HepG2 (cell line): ENCODE data around the gene SEC31B. TPM values are rescaled to one million over a fixed set of nuclear protein-coding genes. Genes with fewer than 3 reads are reported as not detected.

ENCODE experiments used
- AGO2 ChIP-seq: fragments of 200-400 bp; formaldehyde crosslinking; optimal IDR thresholded peaks from 2 replicates; pipeline ENCODE3; 2017; ENCODE audit warnings: mild to moderate bottlenecking, low read depth, low read length, moderate library complexity
- ATF1 ChIP-seq: IDR thresholded peaks from 2 replicates; pipeline ENCODE4 v1.6.1; 2016; ENCODE audit warnings: mild to moderate bottlenecking, control low read depth
- DMAP1 ChIP-seq: IDR thresholded peaks from 2 replicates; pipeline ENCODE4 v1.6.1; 2016
- ERF ChIP-seq: IDR thresholded peaks from 2 replicates; pipeline ENCODE4 v1.6.1; 2018; ENCODE audit warnings: missing biosample characterization, missing genetic modification reagents
- GABPA ChIP-seq, 2 experiments: IDR thresholded peaks; 2 replicates each; pipeline ENCODE4 v1.6.1; 2011 to 2016; ENCODE audit warnings: low read depth in 2 of 2, low read length in 1 of 2, missing biosample characterization in 1 of 2, missing genetic modification characterization in 1 of 2
- GABPB1 ChIP-seq: IDR thresholded peaks from 2 replicates; pipeline ENCODE4 v1.6.1; 2016; ENCODE audit warnings: mild to moderate bottlenecking, missing genetic modification reagents, moderate library complexity, missing compliant biosample characterization
- HMGXB4 ChIP-seq, 2 experiments: sonication (generic) in 1 of 2; formaldehyde crosslinking in 1 of 2; IDR thresholded peaks; 2 replicates each; pipeline versions ENCODE4 v1.4.0 to v1.6.1; 2018 to 2020; ENCODE audit warnings: missing genetic modification reagents in 2 of 2, borderline replicate concordance in 1 of 2, low read depth in 1 of 2, mild to moderate bottlenecking in 1 of 2, missing biosample characterization in 1 of 2
- IKZF5 ChIP-seq: IDR thresholded peaks from 2 replicates; pipeline ENCODE4 v1.6.1; 2018; ENCODE audit warnings: missing genetic modification reagents, mild to moderate bottlenecking, missing compliant biosample characterization
- KLF15 ChIP-seq: sonication (generic); formaldehyde crosslinking; IDR thresholded peaks from 2 replicates; pipeline ENCODE4 v1.8.1; 2023; ENCODE audit warnings: borderline replicate concordance, mild to moderate bottlenecking, inconsistent platforms, missing genetic modification reagents, mixed read lengths
- MAF1 ChIP-seq: sonication (generic); formaldehyde crosslinking; IDR thresholded peaks from 2 replicates; pipeline ENCODE4 v1.5.0; 2020; ENCODE audit warnings: missing genetic modification reagents, borderline replicate concordance
- MEF2D ChIP-seq: sonication (generic); formaldehyde crosslinking; IDR thresholded peaks from 2 replicates; pipeline ENCODE4 v1.5.1; 2020; ENCODE audit warnings: mild to moderate bottlenecking, missing genetic modification reagents
- NFKBIZ ChIP-seq: IDR thresholded peaks from 2 replicates; pipeline ENCODE4 v1.6.1; 2018; ENCODE audit warnings: missing genetic modification reagents, missing compliant biosample characterization
- SP140L ChIP-seq: sonication (generic); formaldehyde crosslinking; IDR thresholded peaks from 2 replicates; pipeline ENCODE4 v1.4.0; 2020; ENCODE audit warnings: missing genetic modification reagents, borderline replicate concordance
- SP4 ChIP-seq: sonication (generic); formaldehyde crosslinking; IDR thresholded peaks from 2 replicates; pipeline ENCODE4 v1.8.1; 2023; ENCODE audit warnings: mild to moderate bottlenecking, missing genetic modification reagents
- TFDP1 ChIP-seq: IDR thresholded peaks from 2 replicates; pipeline ENCODE4 v1.6.1; 2016; ENCODE audit warnings: missing compliant biosample characterization, missing genetic modification reagents, borderline replicate concordance
- ZBTB14 ChIP-seq: sonication (generic); formaldehyde crosslinking; IDR thresholded peaks from 2 replicates; pipeline ENCODE4 v1.4.0; 2020; ENCODE audit warnings: missing genetic modification reagents
- ZNF274 ChIP-seq: sonication (generic); formaldehyde crosslinking; IDR thresholded peaks from 2 replicates; pipeline ENCODE4 v1.5.1; 2020; ENCODE audit warnings: mild to moderate bottlenecking, missing genetic modification reagents
- ZNF556 ChIP-seq: sonication (generic); formaldehyde crosslinking; IDR thresholded peaks from 2 replicates; pipeline ENCODE4 v1.4.0; 2020; ENCODE audit warnings: mild to moderate bottlenecking, missing genetic modification reagents, borderline replicate concordance
- ZNF558 ChIP-seq: sonication (generic); formaldehyde crosslinking; IDR thresholded peaks from 2 replicates; pipeline ENCODE4 v1.9.0; 2022; ENCODE audit warnings: mild to moderate bottlenecking, missing genetic modification reagents, borderline replicate concordance
- ZNF639 ChIP-seq: conservative IDR thresholded peaks from 2 replicates; pipeline ENCODE4 v1.6.1; 2018; ENCODE audit warnings: missing genetic modification reagents
- ZNF740 ChIP-seq: sonication (generic); formaldehyde crosslinking; IDR thresholded peaks from 2 replicates; pipeline ENCODE4 v1.4.0; 2020; ENCODE audit warnings: missing genetic modification reagents
- ZNF772 ChIP-seq: sonication (generic); formaldehyde crosslinking; IDR thresholded peaks from 2 replicates; pipeline ENCODE4 v1.5.0; 2020; ENCODE audit warnings: mild to moderate bottlenecking, missing genetic modification reagents
- polyA plus RNA-seq, 8 experiments: library from polyadenylated mRNA; depleted of rRNA in 3 of 8; stranded (reverse) in 7 of 8; unstranded in 1 of 8; fragments of >200 nt; fragmentation: Illumina TruSeq in 4 of 8; extraction: Trizol in 4 of 8; gene quantifications; 2 replicates each; pipeline versions ENCODE4 v1.2.1 to v1.2.3, GENCODE V29; 2011 to 2016; ENCODE audit warnings: low read depth in 4 of 8, missing spikeins in 1 of 8, mixed read lengths in 1 of 8; ENCODE audit not compliant: insufficient read depth in 1 of 8
- total RNA-seq, 5 experiments: library from RNA; depleted of rRNA; stranded (reverse); fragments of >200 nt; fragmentation: Illumina TruSeq; extraction: Trizol; gene quantifications; 2 replicates each; pipeline ENCODE4 v1.2.3, GENCODE V29; 2016; ENCODE audit warnings: low read depth in 1 of 5

SEC31B gene
- total and polyA plus RNA-seq, 2 of the 13 experiments (the other 11 are each of a cell fraction or from before 2014, with no cell fraction given): 2.0 to 8.3 TPM

- TF ChIP-seq ZNF558 (CRISPR knock-in tag): no peak
- peak; percentile 96 for TF ChIP-seq GABPB1 (CRISPR knock-in tag)
- TF ChIP-seq MAF1: no peak
- TF ChIP-seq ZNF639 (CRISPR knock-in tag): peak; percentile 78
- peak; percentile 26 for TF ChIP-seq AGO2
- TF ChIP-seq ATF1 (CRISPR knock-in tag): peak; percentile 57
- TF ChIP-seq KLF15: 0 out of 2 replicates have a peak, but pooled peaks have one; percentile 47
- TF ChIP-seq DMAP1: peak; percentile 79
- TF ChIP-seq ZNF740: 0 out of 2 replicates have a peak, but pooled peaks have one; percentile 66
- peak; percentile 49; the same call in 1 of the 2 replicates for TF ChIP-seq ZNF772 (CRISPR knock-in tag)
- peak; percentile 43; the same call in 1 of the 2 replicates for TF ChIP-seq NFKBIZ
- TF ChIP-seq SP140L (CRISPR knock-in tag): 0 out of 2 replicates have a peak, but pooled peaks have one; percentile 39
- TF ChIP-seq SP4 (CRISPR knock-in tag): peak; percentile 80
- peak; percentile 89 to 92; a peak in 3 of 4 replicates for TF ChIP-seq HMGXB4 (CRISPR knock-in tag; IDR thresholded peaks at IDR 0.05; ENCODE audit: borderline replicate concordance in 1 of 2, low read depth in 1 of 2)
- TF ChIP-seq TFDP1 (CRISPR knock-in tag): no peak
- TF ChIP-seq ZBTB14 (CRISPR knock-in tag): no peak
- TF ChIP-seq ZNF274 (CRISPR knock-in tag): peak; percentile 34; the same call in 1 of the 2 replicates
- TF ChIP-seq IKZF5 (CRISPR knock-in tag): peak; percentile 71
- peak; percentile 71; the same call in 1 of the 2 replicates for TF ChIP-seq ZNF556 (CRISPR knock-in tag)
- 0 out of 2 replicates have a peak, but pooled peaks have one; percentile 28 for TF ChIP-seq MEF2D (CRISPR knock-in tag)
- TF ChIP-seq GABPA (IDR thresholded peaks at IDR 0.05; ENCODE audit: low read depth, low read length): peak; percentile 79
- peak; percentile 96 for TF ChIP-seq GABPA (CRISPR knock-in tag; IDR thresholded peaks at IDR 0.05; ENCODE audit: low read depth)
- TF ChIP-seq ERF: peak; percentile 58; the same call in 1 of the 2 replicates
Measured at GRCh38 chr10:100535715-100536353, 16.2 kb upstream of the SEC31B start, which contains the start of gene HIF1AN (continued).
